Inferior parietal cortex (tissue), 1 donor: Measurements from ENCODE around the gene CD83.

ENCODE experiments used
- DNase-seq: peaks from one replicate; pipeline ENCODE4 v3.0.0-alpha.2; 2016; ENCODE audit errors: extremely low spot score

Gene CD83

GRCh38 chr6:14092316-14092715 is 25.3 kb upstream of the CD83 start:
- DNase-seq = no peak

GRCh38 chr6:14092838-14093789 is 24.5 kb upstream of the CD83 start:
- no peak for DNase-seq

- DNase-seq = no peak
Measured at GRCh38 chr6:14094721-14095120, 22.9 kb upstream of the CD83 start.

- DNase-seq = no peak
Measured at GRCh38 chr6:14095437-14095836, 22.1 kb upstream of the CD83 start.

GRCh38 chr6:14100138-14100537 is 17.4 kb upstream of the CD83 start:
- no peak for DNase-seq

GRCh38 chr6:14100966-14101365 is 16.6 kb upstream of the CD83 start:
- no peak for DNase-seq

GRCh38 chr6:14102383-14102782 is 15.2 kb upstream of the CD83 start:
- DNase-seq = no peak

- DNase-seq = no peak
Measured at GRCh38 chr6:14105547-14105946, 12.0 kb upstream of the CD83 start.

- DNase-seq = no peak
Measured at GRCh38 chr6:14107000-14107399, 10.6 kb upstream of the CD83 start.

GRCh38 chr6:14107711-14108494 is 9.7 kb upstream of the CD83 start:
- no peak for DNase-seq

GRCh38 chr6:14108571-14109410 is 8.8 kb upstream of the CD83 start:
- no peak for DNase-seq

- DNase-seq = no peak
Measured at GRCh38 chr6:14109411-14109826, 8.2 kb upstream of the CD83 start.

- no peak for DNase-seq
Measured at GRCh38 chr6:14110001-14110818, 7.4 kb upstream of the CD83 start.

- DNase-seq = no peak
Measured at GRCh38 chr6:14113976-14114375, 3.6 kb upstream of the CD83 start.

- no peak for DNase-seq
Measured at GRCh38 chr6:14118091-14118439, 493 bp downstream of the CD83 start.

GRCh38 chr6:14118446-14118845 is 874 bp downstream of the CD83 start:
- no peak for DNase-seq

GRCh38 chr6:14119784-14120183 is 2.2 kb downstream of the CD83 start:
- no peak for DNase-seq

GRCh38 chr6:14120546-14120945 is 3.0 kb downstream of the CD83 start:
- no peak for DNase-seq

- DNase-seq = no peak
Measured at GRCh38 chr6:14121936-14122344, 4.4 kb downstream of the CD83 start.

GRCh38 chr6:14123386-14124111 is 6.0 kb downstream of the CD83 start:
- DNase-seq = no peak
